Thymus (tissue), 11 donors: ENCODE results near the gene DGLUCY. TPM values are rescaled to one million over a fixed set of nuclear protein-coding genes. Genes with fewer than 3 reads are reported as not detected.

Experiments used
- DNase-seq, 9 donors: peaks; one replicate each; pipeline ENCODE4 v3.0.0-alpha.2; 2013; ENCODE audit warnings: low spot score in 9 of 9, low read depth in 6 of 9, missing footprints in 1 of 9
- H3K27ac ChIP-seq, 2 donors: one replicate each; pipeline ENCODE4 v1.5.1; 2013; ENCODE audit warnings: control low read depth in 1 of 2, low read depth in 1 of 2, low read length in 1 of 2, mild to moderate bottlenecking in 1 of 2, moderate library complexity in 1 of 2
- H3K27me3 ChIP-seq, 2 donors: one replicate each; pipeline ENCODE4 v1.5.1; 2013; ENCODE audit warnings: low read length in 1 of 2; ENCODE audit not compliant: control insufficient read depth in 2 of 2, insufficient read depth in 1 of 2
- H3K36me3 ChIP-seq, 2 donors: one replicate each; pipeline ENCODE4 v1.5.1; 2013; ENCODE audit warnings: low read length in 1 of 2, mild to moderate bottlenecking in 1 of 2, moderate library complexity in 1 of 2; ENCODE audit not compliant: control insufficient read depth in 2 of 2, insufficient read depth in 2 of 2
- H3K4me1 ChIP-seq, 2 donors: one replicate each; pipeline ENCODE4 v1.5.1; 2013; ENCODE audit warnings: low read length in 2 of 2; ENCODE audit not compliant: control insufficient read depth in 2 of 2, insufficient read depth in 2 of 2
- H3K4me3 ChIP-seq, 2 donors: one replicate each; pipeline ENCODE4 v1.5.1; 2013; ENCODE audit warnings: low read length in 2 of 2, control low read depth in 1 of 2, mild to moderate bottlenecking in 1 of 2
- H3K9me3 ChIP-seq, 2 donors: one replicate each; pipeline ENCODE4 v1.5.1; 2013; ENCODE audit warnings: low read length in 1 of 2, mild to moderate bottlenecking in 1 of 2; ENCODE audit not compliant: control insufficient read depth in 2 of 2, insufficient read depth in 1 of 2
- WGBS: extraction: QIAGEN DNeasy Blood & Tissue Kit; methylation state at CpG from one replicate; pipeline ENCODE4 v1.1.7; 2013; 5-methylcytosine and 5-hydroxymethylcytosine counted together
- polyA plus RNA-seq: library from polyadenylated mRNA; stranded (reverse); fragments of 200-250 nt; gene quantifications from one replicate; pipeline ENCODE4 v1.2.3, GENCODE V29; 2013
- total RNA-seq: library from RNA; stranded (reverse); fragments of 120-200 nt; gene quantifications from one replicate; pipeline ENCODE4 v1.2.4, GENCODE V29; 2013
- donor health status: healthy.

Gene DGLUCY
- total and polyA plus RNA-seq, 2 donors, result 36.5 to 37.6 TPM

GRCh38 chr14:91254461-91254860 is 140.6 kb downstream of the DGLUCY start:
- Histone ChIP-seq H3K27me3 (peaks cover 0 to 12% of the 10 kb centered on the region in 2 donors), H3K36me3 (no peaks in the 10 kb centered on the region), H3K4me3 (no peak overlapping the region), H3K4me1 (peaks cover 42 to 62% of the 10 kb centered on the region in 2 donors), H3K27ac (peak overlapping the region in 1 of 2 donors; percentile 33), H3K9me3 (no peaks in the 10 kb centered on the region)
- 34% methylated on average over 3 of the region's 3 CpGs for WGBS
- peak in 2 of 9 donors; percentile 55 to 75 for DNase-seq

DNA sequence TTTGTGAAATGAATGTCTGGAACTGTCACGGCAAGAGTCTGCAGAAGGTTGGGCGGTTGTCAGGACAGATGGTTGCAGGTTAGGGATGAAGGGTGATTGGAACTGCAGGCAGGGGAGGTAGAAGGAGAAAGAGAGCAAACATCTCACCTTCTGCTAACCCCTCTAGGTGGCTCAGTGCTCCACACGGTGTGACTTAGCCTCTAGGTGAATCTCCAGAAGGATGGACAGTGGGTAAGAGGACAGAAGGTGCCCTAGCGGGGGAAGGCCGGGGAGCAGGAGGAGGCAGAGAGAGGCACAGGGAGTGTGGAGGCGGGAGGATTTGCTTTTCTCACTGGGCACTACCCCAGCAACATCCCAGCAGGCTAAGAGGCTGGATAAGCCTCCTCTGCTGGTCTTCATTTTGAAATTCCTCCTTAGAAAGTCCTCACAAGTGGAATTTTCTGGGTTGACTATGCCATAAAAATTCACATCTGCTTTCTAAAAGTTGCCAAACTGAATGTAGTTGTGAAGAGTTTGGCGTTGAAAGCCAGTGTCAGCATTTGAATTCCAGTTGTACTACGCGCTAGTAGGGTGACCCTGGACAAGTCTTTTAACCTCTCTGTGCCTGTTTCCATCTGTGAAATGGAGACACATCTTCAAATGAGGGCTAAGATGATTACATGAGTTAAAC is 141.3 kb downstream of the DGLUCY start:
- no peaks in the 10 kb centered on the region for H3K36me3 ChIP-seq
- H3K27me3 ChIP-seq, result peaks cover 0 to 12% of the 10 kb centered on the region in 2 donors
- H3K4me1 ChIP-seq, result peaks cover 38 to 55% of the 10 kb centered on the region in 2 donors
- 88% methylated on average over 9 of the region's 9 CpGs for WGBS
- peak overlapping the region; percentile 11 to 33 for H3K27ac ChIP-seq
- no peaks in the 10 kb centered on the region for H3K9me3 ChIP-seq
- H3K4me3 ChIP-seq, result no peak overlapping the region
- DNase-seq, result no peak

DNA sequence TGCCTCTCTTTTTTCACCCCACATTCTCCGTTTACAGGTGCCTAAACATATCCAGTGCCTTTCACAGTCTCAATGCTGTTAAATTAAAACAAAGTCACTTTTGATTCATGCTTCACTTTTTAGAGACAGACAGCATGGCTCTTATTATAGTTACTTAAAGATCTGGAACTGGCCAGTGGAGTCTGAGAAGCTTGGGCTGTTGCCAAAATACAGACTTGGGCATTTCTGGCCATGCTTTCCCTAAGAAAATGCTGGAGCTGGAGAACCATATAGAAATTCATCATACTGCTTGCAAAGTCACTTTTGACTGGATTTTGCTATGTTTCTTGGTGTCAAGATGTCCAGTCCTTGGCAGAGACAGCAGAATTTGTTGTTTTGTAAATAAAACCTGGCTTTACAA is 142.8 kb downstream of the DGLUCY start:
- Histone ChIP-seq H3K27ac (no peak overlapping the region), H3K4me3 (no peak overlapping the region), H3K36me3 (no peaks in the 10 kb centered on the region), H3K9me3 (peaks cover 0 to 7% of the 10 kb centered on the region in 2 donors), H3K27me3 (peaks cover 0 to 12% of the 10 kb centered on the region in 2 donors), H3K4me1 (peaks cover 28 to 53% of the 10 kb centered on the region in 2 donors)
- WGBS, result 92% methylated on average over 1 of the region's 1 CpG
- DNase-seq, result no peak

GRCh38 chr14:91257328-91258010 is 143.6 kb downstream of the DGLUCY start:
- peaks cover 0 to 12% of the 10 kb centered on the region in 2 donors for H3K27me3 ChIP-seq
- DNase-seq, result peak in 1 of 9 donors; percentile 33
- H3K9me3 ChIP-seq, result peaks cover 0 to 7% of the 10 kb centered on the region in 2 donors
- peaks cover 28 to 48% of the 10 kb centered on the region in 2 donors for H3K4me1 ChIP-seq
- no peaks in the 10 kb centered on the region for H3K36me3 ChIP-seq
- H3K27ac ChIP-seq, result peak overlapping the region; percentile 12 to 56
- WGBS, result 36% methylated on average over 8 of the region's 8 CpGs
- H3K4me3 ChIP-seq, result no peak overlapping the region

GRCh38 chr14:91258011-91258618 is 144.2 kb downstream of the DGLUCY start:
- peaks cover 0 to 6% of the 10 kb centered on the region in 2 donors for H3K27me3 ChIP-seq
- 79% methylated on average over 16 of the region's 16 CpGs for WGBS
- peak overlapping the region; percentile 6 to 12 for H3K27ac ChIP-seq
- peaks cover 24 to 41% of the 10 kb centered on the region in 2 donors for H3K4me1 ChIP-seq
- no peak for DNase-seq
- H3K36me3 ChIP-seq, result no peaks in the 10 kb centered on the region
- H3K4me3 ChIP-seq, result no peak overlapping the region
- H3K9me3 ChIP-seq, result peaks cover 0 to 7% of the 10 kb centered on the region in 2 donors

DNA sequence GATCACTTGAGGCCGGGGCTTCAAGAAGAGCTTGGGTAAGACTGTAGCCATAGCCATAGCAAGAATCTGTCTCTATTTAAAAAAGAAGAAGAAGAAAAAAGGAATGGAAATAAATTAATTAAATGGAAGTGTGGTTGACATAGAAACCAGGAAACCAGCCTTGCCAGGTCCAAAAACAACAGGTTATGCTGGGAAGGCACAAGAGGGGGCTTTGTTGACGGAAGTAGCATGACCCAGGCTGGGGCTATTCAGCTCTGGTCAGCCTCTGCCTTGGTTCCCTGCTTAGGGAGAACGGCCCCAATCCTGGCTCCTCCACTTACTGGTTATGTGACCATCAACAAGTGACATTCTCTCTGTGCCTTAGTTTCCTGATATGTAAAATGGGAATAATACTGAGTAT is 145.0 kb downstream of the DGLUCY start:
- no peaks in the 10 kb centered on the region for H3K36me3 ChIP-seq
- H3K4me1 ChIP-seq, result peaks cover 18 to 37% of the 10 kb centered on the region in 2 donors
- peaks cover 0 to 9% of the 10 kb centered on the region in 2 donors for H3K27me3 ChIP-seq
- no peak for DNase-seq
- WGBS, result 99% methylated on average over 3 of the region's 3 CpGs
- H3K4me3 ChIP-seq, result no peak overlapping the region
- peaks cover 0 to 7% of the 10 kb centered on the region in 2 donors for H3K9me3 ChIP-seq
- H3K27ac ChIP-seq, result no peak overlapping the region

DNA sequence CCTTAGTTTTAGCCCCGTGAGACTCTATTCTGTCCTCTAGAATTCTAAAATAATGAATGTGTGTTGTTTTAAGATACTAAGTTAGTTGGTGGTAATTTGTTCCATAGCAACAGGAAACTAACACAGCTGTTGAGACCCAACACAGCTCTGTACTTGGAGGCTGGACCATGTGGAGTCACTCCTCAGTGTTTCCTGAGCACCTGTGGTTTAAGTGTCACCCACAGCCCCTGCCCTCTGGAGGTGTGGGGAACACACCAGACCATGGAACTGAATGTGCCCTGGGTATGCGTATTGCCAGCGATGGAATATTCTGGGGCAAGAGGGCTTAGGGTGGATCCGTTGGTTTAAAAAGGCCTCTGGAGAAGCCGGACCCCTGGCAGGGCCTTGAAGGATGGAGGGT is 147.2 kb downstream of the DGLUCY start:
- H3K4me1 ChIP-seq, result peaks cover 12 to 32% of the 10 kb centered on the region in 2 donors
- H3K27ac ChIP-seq, result no peak overlapping the region
- H3K27me3 ChIP-seq, result peaks cover 8 to 22% of the 10 kb centered on the region in 2 donors
- peak in 1 of 9 donors; percentile 35 for DNase-seq
- no peak overlapping the region for H3K4me3 ChIP-seq
- H3K36me3 ChIP-seq, result no peaks in the 10 kb centered on the region
- peaks cover 0 to 7% of the 10 kb centered on the region in 2 donors for H3K9me3 ChIP-seq
- WGBS, result 52% methylated on average over 5 of the region's 5 CpGs

- DNase-seq, result no peak
- 93% methylated on average over 11 of the region's 11 CpGs for WGBS
- H3K4me3 ChIP-seq, result no peak overlapping the region
- peaks cover 8 to 22% of the 10 kb centered on the region in 2 donors for H3K27me3 ChIP-seq
- no peak overlapping the region for H3K27ac ChIP-seq
- no peaks in the 10 kb centered on the region for H3K36me3 ChIP-seq
- peaks cover 0 to 7% of the 10 kb centered on the region in 2 donors for H3K9me3 ChIP-seq
- peaks cover 12 to 31% of the 10 kb centered on the region in 2 donors for H3K4me1 ChIP-seq
Measured at GRCh38 chr14:91261986-91262549, 148.2 kb downstream of the DGLUCY start.
